Measurements from ENCODE around the gene ADGRL1. TPM values are rescaled to one million over a fixed set of nuclear protein-coding genes. Genes with fewer than 3 reads are reported as not detected.

ADGRL1 gene
- total RNA-seq, 4 donors from 2014 or later, result 22.3 to 36.4 (median 27.3) TPM

GRCh38 chr19:14135355-14135754, 70.6 kb downstream of the ADGRL1 start:
- TF ChIP-seq CTCF (IDR thresholded peaks at IDR 0.05), result no peak
- no peak for TF ChIP-seq POLR2A (IDR thresholded peaks at IDR 0.05)
- no peak for TF ChIP-seq EP300 (IDR thresholded peaks at IDR 0.05)
- TF ChIP-seq POLR2AphosphoS5 (IDR thresholded peaks at IDR 0.05), result no peak
- WGBS, result 43% methylated on average over 6 of the region's 6 CpGs

GRCh38 chr19:14127929-14128509, 78.0 kb downstream of the ADGRL1 start:
- Histone ChIP-seq H3K27ac (no peak overlapping the region), H3K36me3 (no peaks in the 10 kb centered on the region), H3K4me3 (no peak overlapping the region), H3K9me3 (no peaks in the 10 kb centered on the region), H3K4me1 (no peaks in the 10 kb centered on the region), H3K27me3 (no peaks in the 10 kb centered on the region)
- TF ChIP-seq POLR2A (IDR thresholded peaks at IDR 0.05) (no peak), EP300 (IDR thresholded peaks at IDR 0.05) (no peak), POLR2AphosphoS5 (IDR thresholded peaks at IDR 0.05) (no peak), CTCF (IDR thresholded peaks at IDR 0.05) (no peak)
- 67% methylated on average over 4 of the region's 4 CpGs for WGBS
- no peak for DNase-seq (ENCODE audit: low spot score in 2 of 2)

More at GRCh38 chr19:14135355-14135754, 70.6 kb downstream of the ADGRL1 start:
- no peak for DNase-seq (ENCODE audit: low spot score in 2 of 2)
- peaks cover 29% of the 10 kb centered on the region for H3K4me1 ChIP-seq
- no peaks in the 10 kb centered on the region for H3K9me3 ChIP-seq
- no peaks in the 10 kb centered on the region for H3K36me3 ChIP-seq
- H3K27ac ChIP-seq, result no peak overlapping the region
- no peak overlapping the region for H3K4me3 ChIP-seq
- H3K27me3 ChIP-seq, result no peaks in the 10 kb centered on the region

- 81% methylated on average over 8 of the region's 8 CpGs for WGBS
These were observed 78.8 kb downstream of the ADGRL1 start for GRCh38 chr19:14127176-14127575.

GRCh38 chr19:14122924-14123323, 83.0 kb downstream of the ADGRL1 start:
- WGBS, result 89% methylated on average over 6 of the region's 6 CpGs
- H3K27ac ChIP-seq, result no peak overlapping the region
- no peaks in the 10 kb centered on the region for H3K9me3 ChIP-seq
- DNase-seq (ENCODE audit: low spot score in 2 of 2), result no peak
- no peak for TF ChIP-seq CTCF (IDR thresholded peaks at IDR 0.05)
- TF ChIP-seq POLR2AphosphoS5 (IDR thresholded peaks at IDR 0.05), result no peak
- TF ChIP-seq EP300 (IDR thresholded peaks at IDR 0.05), result no peak
- TF ChIP-seq POLR2A (IDR thresholded peaks at IDR 0.05), result no peak
- H3K4me1 ChIP-seq, result peaks cover 17% of the 10 kb centered on the region
- no peak overlapping the region for H3K4me3 ChIP-seq
- no peaks in the 10 kb centered on the region for H3K36me3 ChIP-seq
- H3K27me3 ChIP-seq, result no peaks in the 10 kb centered on the region

More at GRCh38 chr19:14127176-14127575, 78.8 kb downstream of the ADGRL1 start:
- Histone ChIP-seq H3K36me3 (no peaks in the 10 kb centered on the region), H3K4me3 (no peak overlapping the region), H3K27me3 (no peaks in the 10 kb centered on the region), H3K9me3 (no peaks in the 10 kb centered on the region), H3K4me1 (no peaks in the 10 kb centered on the region), H3K27ac (no peak overlapping the region)
- no peak for DNase-seq (ENCODE audit: low spot score in 2 of 2)
- TF ChIP-seq POLR2A (IDR thresholded peaks at IDR 0.05) (no peak), EP300 (IDR thresholded peaks at IDR 0.05) (no peak), POLR2AphosphoS5 (IDR thresholded peaks at IDR 0.05) (no peak), CTCF (IDR thresholded peaks at IDR 0.05) (no peak)

- WGBS, result 93% methylated on average over 7 of the region's 7 CpGs
- Histone ChIP-seq H3K36me3 (no peaks in the 10 kb centered on the region), H3K27ac (no peak overlapping the region), H3K4me3 (no peak overlapping the region), H3K27me3 (no peaks in the 10 kb centered on the region), H3K9me3 (no peaks in the 10 kb centered on the region), H3K4me1 (peaks cover 35% of the 10 kb centered on the region)
- peak in 1 of 2 donors; percentile 66 for DNase-seq (ENCODE audit: low spot score in 2 of 2)
- no peak for TF ChIP-seq POLR2A (IDR thresholded peaks at IDR 0.05)
- no peak for TF ChIP-seq EP300 (IDR thresholded peaks at IDR 0.05)
- TF ChIP-seq POLR2AphosphoS5 (IDR thresholded peaks at IDR 0.05), result no peak
- TF ChIP-seq CTCF (IDR thresholded peaks at IDR 0.05), result no peak
These were observed 85.5 kb downstream of the ADGRL1 start for GRCh38 chr19:14120497-14120780.

Measured in suprapubic skin (tissue), 4 donors.